Measurements from ENCODE around the gene DNAJC15.

DNAJC15 gene

GRCh38 chr13:43008596-43008995 lies 14.8 kb upstream of the DNAJC15 start:
- no peak overlapping the region for H3K4me3 ChIP-seq (ENCODE audit: low read length)
- H3K9ac ChIP-seq (ENCODE audit: low read length), result no peak overlapping the region
- H3K36me3 ChIP-seq (ENCODE audit: control insufficient read depth, insufficient read depth, low read length), result no peaks in the 10 kb centered on the region
- no peaks in the 10 kb centered on the region for H3K27me3 ChIP-seq (ENCODE audit: control insufficient read depth, insufficient read depth, low read length)
- H3K27ac ChIP-seq (ENCODE audit: low read depth, low read length), result no peak overlapping the region
- H3K4me1 ChIP-seq (ENCODE audit: control insufficient read depth, insufficient read depth, low read length), result peaks cover 3% of the 10 kb centered on the region

- Histone ChIP-seq H3K27me3 (ENCODE audit: control insufficient read depth, insufficient read depth, low read length) (no peaks in the 10 kb centered on the region), H3K36me3 (ENCODE audit: control insufficient read depth, insufficient read depth, low read length) (no peaks in the 10 kb centered on the region), H3K4me1 (ENCODE audit: control insufficient read depth, insufficient read depth, low read length) (peaks cover 3% of the 10 kb centered on the region), H3K27ac (ENCODE audit: low read depth, low read length) (no peak overlapping the region), H3K4me3 (ENCODE audit: low read length) (no peak overlapping the region), H3K9ac (ENCODE audit: low read length) (no peak overlapping the region)
Observed at GRCh38 chr13:43009506-43009905, 13.9 kb upstream of the DNAJC15 start.

GRCh38 chr13:43014162-43014561 lies 9.2 kb upstream of the DNAJC15 start:
- H3K9ac ChIP-seq (ENCODE audit: low read length), result no peak overlapping the region
- no peaks in the 10 kb centered on the region for H3K36me3 ChIP-seq (ENCODE audit: control insufficient read depth, insufficient read depth, low read length)
- H3K4me3 ChIP-seq (ENCODE audit: low read length), result no peak overlapping the region
- no peak overlapping the region for H3K27ac ChIP-seq (ENCODE audit: low read depth, low read length)
- no peaks in the 10 kb centered on the region for H3K27me3 ChIP-seq (ENCODE audit: control insufficient read depth, insufficient read depth, low read length)
- no peaks in the 10 kb centered on the region for H3K4me1 ChIP-seq (ENCODE audit: control insufficient read depth, insufficient read depth, low read length)

GRCh38 chr13:43016226-43016625 lies 7.2 kb upstream of the DNAJC15 start:
- H3K9ac ChIP-seq (ENCODE audit: low read length), result no peak overlapping the region
- H3K27me3 ChIP-seq (ENCODE audit: control insufficient read depth, insufficient read depth, low read length), result no peaks in the 10 kb centered on the region
- no peaks in the 10 kb centered on the region for H3K4me1 ChIP-seq (ENCODE audit: control insufficient read depth, insufficient read depth, low read length)
- no peak overlapping the region for H3K4me3 ChIP-seq (ENCODE audit: low read length)
- H3K36me3 ChIP-seq (ENCODE audit: control insufficient read depth, insufficient read depth, low read length), result no peaks in the 10 kb centered on the region
- no peak overlapping the region for H3K27ac ChIP-seq (ENCODE audit: low read depth, low read length)

- no peaks in the 10 kb centered on the region for H3K36me3 ChIP-seq (ENCODE audit: control insufficient read depth, insufficient read depth, low read length)
- H3K27ac ChIP-seq (ENCODE audit: low read depth, low read length), result no peak overlapping the region
- H3K27me3 ChIP-seq (ENCODE audit: control insufficient read depth, insufficient read depth, low read length), result no peaks in the 10 kb centered on the region
- H3K4me3 ChIP-seq (ENCODE audit: low read length), result no peak overlapping the region
- H3K4me1 ChIP-seq (ENCODE audit: control insufficient read depth, insufficient read depth, low read length), result peaks cover under 1% of the 10 kb centered on the region
- no peak overlapping the region for H3K9ac ChIP-seq (ENCODE audit: low read length)
Observed at GRCh38 chr13:43019811-43020210, 3.6 kb upstream of the DNAJC15 start.

GRCh38 chr13:43020794-43021193 lies 2.6 kb upstream of the DNAJC15 start:
- H3K36me3 ChIP-seq (ENCODE audit: control insufficient read depth, insufficient read depth, low read length), result no peaks in the 10 kb centered on the region
- peaks cover 9% of the 10 kb centered on the region for H3K4me1 ChIP-seq (ENCODE audit: control insufficient read depth, insufficient read depth, low read length)
- H3K27me3 ChIP-seq (ENCODE audit: control insufficient read depth, insufficient read depth, low read length), result no peaks in the 10 kb centered on the region
- no peak overlapping the region for H3K4me3 ChIP-seq (ENCODE audit: low read length)
- H3K27ac ChIP-seq (ENCODE audit: low read depth, low read length), result no peak overlapping the region
- H3K9ac ChIP-seq (ENCODE audit: low read length), result no peak overlapping the region

- Histone ChIP-seq H3K4me3 (ENCODE audit: low read length) (no peak overlapping the region), H3K27me3 (ENCODE audit: control insufficient read depth, insufficient read depth, low read length) (no peaks in the 10 kb centered on the region), H3K36me3 (ENCODE audit: control insufficient read depth, insufficient read depth, low read length) (no peaks in the 10 kb centered on the region), H3K4me1 (ENCODE audit: control insufficient read depth, insufficient read depth, low read length) (peaks cover 9% of the 10 kb centered on the region), H3K27ac (ENCODE audit: low read depth, low read length) (no peak overlapping the region), H3K9ac (ENCODE audit: low read length) (no peak overlapping the region)
Observed at GRCh38 chr13:43021926-43022670, 1.3 kb upstream of the DNAJC15 start.

- Histone ChIP-seq H3K4me3 (ENCODE audit: low read length) (peak overlapping the region; percentile 77), H3K27ac (ENCODE audit: low read depth, low read length) (peak overlapping the region; percentile 94), H3K27me3 (ENCODE audit: control insufficient read depth, insufficient read depth, low read length) (no peaks in the 10 kb centered on the region), H3K9ac (ENCODE audit: low read length) (peak overlapping the region; percentile 85), H3K36me3 (ENCODE audit: control insufficient read depth, insufficient read depth, low read length) (no peaks in the 10 kb centered on the region), H3K4me1 (ENCODE audit: control insufficient read depth, insufficient read depth, low read length) (peaks cover 9% of the 10 kb centered on the region)
Observed at GRCh38 chr13:43022934-43023288, 475 bp upstream of the DNAJC15 start.

- H3K4me1 ChIP-seq (ENCODE audit: control insufficient read depth, insufficient read depth, low read length), result peaks cover 13% of the 10 kb centered on the region
- H3K36me3 ChIP-seq (ENCODE audit: control insufficient read depth, insufficient read depth, low read length), result no peaks in the 10 kb centered on the region
- no peaks in the 10 kb centered on the region for H3K27me3 ChIP-seq (ENCODE audit: control insufficient read depth, insufficient read depth, low read length)
- H3K9ac ChIP-seq (ENCODE audit: low read length), result no peak overlapping the region
- no peak overlapping the region for H3K27ac ChIP-seq (ENCODE audit: low read depth, low read length)
- no peak overlapping the region for H3K4me3 ChIP-seq (ENCODE audit: low read length)
Observed at GRCh38 chr13:43026262-43026661, 2.9 kb downstream of the DNAJC15 start.

GRCh38 chr13:43030548-43030947 lies 7.2 kb downstream of the DNAJC15 start:
- Histone ChIP-seq H3K36me3 (ENCODE audit: control insufficient read depth, insufficient read depth, low read length) (peaks cover 2% of the 10 kb centered on the region), H3K9ac (ENCODE audit: low read length) (no peak overlapping the region), H3K4me1 (ENCODE audit: control insufficient read depth, insufficient read depth, low read length) (peaks cover 5% of the 10 kb centered on the region), H3K4me3 (ENCODE audit: low read length) (no peak overlapping the region), H3K27ac (ENCODE audit: low read depth, low read length) (no peak overlapping the region), H3K27me3 (ENCODE audit: control insufficient read depth, insufficient read depth, low read length) (no peaks in the 10 kb centered on the region)

- Histone ChIP-seq H3K9ac (ENCODE audit: low read length) (no peak overlapping the region), H3K4me1 (ENCODE audit: control insufficient read depth, insufficient read depth, low read length) (peaks cover 3% of the 10 kb centered on the region)
Observed at GRCh38 chr13:43031881-43032280, 8.5 kb downstream of the DNAJC15 start.

GRCh38 chr13:43033038-43033437 lies 9.7 kb downstream of the DNAJC15 start:
- no peak overlapping the region for H3K27ac ChIP-seq (ENCODE audit: low read depth, low read length)
- no peak overlapping the region for H3K9ac ChIP-seq (ENCODE audit: low read length)
- peaks cover 2% of the 10 kb centered on the region for H3K4me1 ChIP-seq (ENCODE audit: control insufficient read depth, insufficient read depth, low read length)
- peaks cover 2% of the 10 kb centered on the region for H3K36me3 ChIP-seq (ENCODE audit: control insufficient read depth, insufficient read depth, low read length)
- no peaks in the 10 kb centered on the region for H3K27me3 ChIP-seq (ENCODE audit: control insufficient read depth, insufficient read depth, low read length)
- no peak overlapping the region for H3K4me3 ChIP-seq (ENCODE audit: low read length)

More at GRCh38 chr13:43031881-43032280, 8.5 kb downstream of the DNAJC15 start:
- Histone ChIP-seq H3K36me3 (ENCODE audit: control insufficient read depth, insufficient read depth, low read length) (peaks cover 2% of the 10 kb centered on the region), H3K27me3 (ENCODE audit: control insufficient read depth, insufficient read depth, low read length) (no peaks in the 10 kb centered on the region), H3K4me3 (ENCODE audit: low read length) (no peak overlapping the region), H3K27ac (ENCODE audit: low read depth, low read length) (no peak overlapping the region)

Data from rectal smooth muscle tissue (tissue), 1 donor.